ENCODE results near the gene PREX1.

- TF ChIP-seq PATZ1 (CRISPR knock-in tag; IDR thresholded peaks at IDR 0.05; ENCODE audit: borderline replicate concordance) = no peak
- TF ChIP-seq CREB5 (CRISPR knock-in tag; IDR thresholded peaks at IDR 0.05; ENCODE audit: low read depth) = no peak
- peak; percentile 73 for TF ChIP-seq ZFP3 (CRISPR knock-in tag; IDR thresholded peaks at IDR 0.05)
- TF ChIP-seq ARNTL (CRISPR knock-in tag; IDR thresholded peaks at IDR 0.05; ENCODE audit: borderline replicate concordance, low read depth) = no peak
- TF ChIP-seq BACH2 (CRISPR knock-in tag; IDR thresholded peaks at IDR 0.05; ENCODE audit: borderline replicate concordance) = no peak
- no peak for TF ChIP-seq ZNF8 (CRISPR knock-in tag; IDR thresholded peaks at IDR 0.05)
- no peak for TF ChIP-seq ZC3H10 (CRISPR knock-in tag; IDR thresholded peaks at IDR 0.05)
- no peak for TF ChIP-seq TCF4 (CRISPR knock-in tag; IDR thresholded peaks at IDR 0.05; ENCODE audit: borderline replicate concordance)
- TF ChIP-seq TOX (CRISPR knock-in tag; IDR thresholded peaks at IDR 0.05; ENCODE audit: borderline replicate concordance) = no peak
- TF ChIP-seq TSHZ2 (CRISPR knock-in tag; IDR thresholded peaks at IDR 0.05) = no peak
- no peak for TF ChIP-seq OSR1 (CRISPR knock-in tag; IDR thresholded peaks at IDR 0.05)
- no peak for TF ChIP-seq ISL1 (CRISPR knock-in tag; IDR thresholded peaks at IDR 0.05)
- TF ChIP-seq ESRRG (CRISPR knock-in tag; IDR thresholded peaks at IDR 0.05) = no peak
Observed at GRCh38 chr20:48818481-48818987, 9.3 kb downstream of the PREX1 start.
